ENCODE measurements around the gene PEX12. TPM values are rescaled to one million over a fixed set of nuclear protein-coding genes. Genes with fewer than 3 reads are reported as not detected.

PEX12 gene
- total and polyA plus RNA-seq, 3 experiments from 2014 or later, result 2.0 to 8.5 (median 8.3) TPM

GRCh38 chr17:35596530-35597233 is 18.3 kb upstream of the PEX12 start:
- Mint-ChIP-seq H3K4me3 (no peak overlapping the region), H3K4me1 (peaks cover 7 to 42% (median 30%) of the 10 kb centered on the region in 3 donors), H3K27me3 (no peaks in the 10 kb centered on the region), H3K36me3 (peaks cover 24 to 72% (median 30%) of the 10 kb centered on the region in 3 donors), H3K9me3 (no peaks in the 10 kb centered on the region), H3K27ac (peak overlapping the region in 1 of 8 donors; percentile 13)
- Histone ChIP-seq H3K9me3 (ENCODE audit: low read length) (no peaks in the 10 kb centered on the region), H3K4me1 (ENCODE audit: insufficient read depth, low read length) (no peaks in the 10 kb centered on the region), H3K4me3 (ENCODE audit: low read length) (no peak overlapping the region), H3K27me3 (ENCODE audit: insufficient read depth, low read length, poor library complexity, severe bottlenecking) (no peaks in the 10 kb centered on the region), H3K36me3 (ENCODE audit: insufficient read depth, low read length) (peaks cover 30% of the 10 kb centered on the region), H3K27ac (ENCODE audit: low read depth, low read length) (no peak overlapping the region)
- ChIA-PET POLR2A (interaction anchor here (0.7 kb wide), 1 partner anchor 519 kb away, joined by 3 read pairs; no protein-coding TSS in a partner anchor), CTCF (interaction anchor here (0.7 to 1.1 kb wide), 3 partner anchors 11 to 18 kb away, joined by 3 to 6 read pairs (median 3); partner anchors contain the start of gene PEX12)
- no peak for DNase-seq

GRCh38 chr17:35596072-35596471 is 17.7 kb upstream of the PEX12 start:
- H3K27me3 ChIP-seq (ENCODE audit: insufficient read depth, low read length, poor library complexity, severe bottlenecking), result no peaks in the 10 kb centered on the region
- Mint-ChIP-seq H3K36me3 (peaks cover 24 to 68% (median 30%) of the 10 kb centered on the region in 3 donors), H3K9me3 (no peaks in the 10 kb centered on the region), H3K27me3 (no peaks in the 10 kb centered on the region), H3K4me3 (no peak overlapping the region), H3K27ac (peak overlapping the region in 2 of 8 donors; percentile 24 to 57), H3K4me1 (peaks cover 7 to 46% (median 30%) of the 10 kb centered on the region in 3 donors)
- DNase-seq, result no peak
- peaks cover 30% of the 10 kb centered on the region for H3K36me3 ChIP-seq (ENCODE audit: insufficient read depth, low read length)
- H3K9me3 ChIP-seq (ENCODE audit: low read length), result no peaks in the 10 kb centered on the region
- H3K4me1 ChIP-seq (ENCODE audit: insufficient read depth, low read length), result no peaks in the 10 kb centered on the region
- H3K4me3 ChIP-seq (ENCODE audit: low read length), result no peak overlapping the region
- CTCF ChIA-PET, result interaction anchor here (0.7 to 1.1 kb wide), 3 partner anchors 10 to 18 kb away, joined by 3 to 6 read pairs (median 3); partner anchors contain the start of gene PEX12
- H3K27ac ChIP-seq (ENCODE audit: low read depth, low read length), result no peak overlapping the region
- POLR2A ChIA-PET, result interaction anchor here (0.7 kb wide), 1 partner anchor 519 kb away, joined by 3 read pairs; no protein-coding TSS in a partner anchor

- peaks cover 0 to 19% (median 0%) of the 10 kb centered on the region in 3 donors for H3K36me3 Mint-ChIP-seq
- H3K27ac Mint-ChIP-seq, result peak overlapping the region; percentile 91 to 99 (median 98)
- no peaks in the 10 kb centered on the region for H3K9me3 ChIP-seq (ENCODE audit: low read length)
- POLR2A ChIA-PET, result interaction anchor here (0.7 to 1.9 kb wide), 3 partner anchors 10 to 55 kb away, joined by 3 to 18 read pairs (median 4); partner anchors contain the start of gene PEX12
- CTCF ChIA-PET, result interaction anchor here (1.2 to 1.9 kb wide), 4 partner anchors 10 to 275 kb away, joined by 4 to 5 read pairs (median 4); partner anchors contain the start of gene PEX12
- H3K27me3 ChIP-seq (ENCODE audit: insufficient read depth, low read length, poor library complexity, severe bottlenecking), result no peaks in the 10 kb centered on the region
- peak overlapping the region; percentile 96 for H3K27ac ChIP-seq (ENCODE audit: low read depth, low read length)
- no peak for DNase-seq
- H3K4me3 Mint-ChIP-seq, result peak overlapping the region; percentile 93 to 98 (median 95)
- peak overlapping the region; percentile 98 for H3K4me3 ChIP-seq (ENCODE audit: low read length)
- no peaks in the 10 kb centered on the region for H3K9me3 Mint-ChIP-seq
- H3K36me3 ChIP-seq (ENCODE audit: insufficient read depth, low read length), result no peaks in the 10 kb centered on the region
- H3K4me1 ChIP-seq (ENCODE audit: insufficient read depth, low read length), result peaks cover 21% of the 10 kb centered on the region
- peaks cover 37 to 58% (median 48%) of the 10 kb centered on the region in 3 donors for H3K4me1 Mint-ChIP-seq
- peaks cover 0 to 3% of the 10 kb centered on the region in 2 donors for H3K27me3 Mint-ChIP-seq
These were observed 10.0 kb upstream of the PEX12 start for GRCh38 chr17:35588196-35588920.

GRCh38 chr17:35587074-35587961 is 8.9 kb upstream of the PEX12 start, which contains the start of gene AP2B1:
Gene AP2B1 (plus strand): TSS chr17:35587322. CDS start chr17:35594031, 6,709 bp downstream.
- peak within 1 kb of the TSS; percentile 93 to 98 (median 95) for H3K4me3 Mint-ChIP-seq

GRCh38 chr17:35586569-35587073 is 8.2 kb upstream of the PEX12 start:
- Mint-ChIP-seq H3K4me1 (peaks cover 35 to 46% (median 41%) of the 10 kb centered on the region in 3 donors), H3K9me3 (no peaks in the 10 kb centered on the region), H3K27me3 (peaks cover 0 to 3% of the 10 kb centered on the region in 2 donors), H3K36me3 (peaks cover 0 to 13% (median 0%) of the 10 kb centered on the region in 3 donors), H3K27ac (peak overlapping the region; percentile 91 to 99 (median 98)), H3K4me3 (peak overlapping the region; percentile 93 to 98 (median 95))
- Histone ChIP-seq H3K36me3 (ENCODE audit: insufficient read depth, low read length) (no peaks in the 10 kb centered on the region), H3K4me1 (ENCODE audit: insufficient read depth, low read length) (peaks cover 21% of the 10 kb centered on the region), H3K27ac (ENCODE audit: low read depth, low read length) (peak overlapping the region; percentile 96), H3K9me3 (ENCODE audit: low read length) (no peaks in the 10 kb centered on the region), H3K27me3 (ENCODE audit: insufficient read depth, low read length, poor library complexity, severe bottlenecking) (no peaks in the 10 kb centered on the region), H3K4me3 (ENCODE audit: low read length) (peak overlapping the region; percentile 98)
- ChIA-PET CTCF (interaction anchor here (0.6 to 1.5 kb wide), 5 partner anchors 8 to 223 kb away, joined by 3 to 7 read pairs (median 3); partner anchors contain the start of genes PEX12, SLFN11 and TAF15), POLR2A (interaction anchor here (0.5 to 1.6 kb wide), 4 partner anchors 8 to 273 kb away, joined by 3 to 25 read pairs (median 4); partner anchors contain the start of genes PEX12 and TAF15)
- DNase-seq, result no peak

More at GRCh38 chr17:35587074-35587961, 8.9 kb upstream of the PEX12 start, which contains the start of gene AP2B1:
- peaks cover 0 to 3% of the 10 kb centered on the region in 2 donors for H3K27me3 Mint-ChIP-seq
- peaks cover 35 to 51% (median 41%) of the 10 kb centered on the region in 3 donors for H3K4me1 Mint-ChIP-seq
- Histone ChIP-seq H3K36me3 (ENCODE audit: insufficient read depth, low read length) (no peaks in the 10 kb centered on the region), H3K4me3 (ENCODE audit: low read length) (peak within 1 kb of the TSS; percentile 98), H3K27ac (ENCODE audit: low read depth, low read length) (peak within 1 kb of the TSS; percentile 96), H3K9me3 (ENCODE audit: low read length) (no peaks in the 10 kb centered on the region), H3K27me3 (ENCODE audit: insufficient read depth, low read length, poor library complexity, severe bottlenecking) (no peaks in the 10 kb centered on the region), H3K4me1 (ENCODE audit: insufficient read depth, low read length) (peaks cover 21% of the 10 kb centered on the region)
- no peaks in the 10 kb centered on the region for H3K9me3 Mint-ChIP-seq
- H3K27ac Mint-ChIP-seq, result peak within 1 kb of the TSS; percentile 91 to 99 (median 98)
- peaks cover 0 to 15% (median 0%) of the 10 kb centered on the region in 3 donors for H3K36me3 Mint-ChIP-seq
- ChIA-PET POLR2A (interaction anchor here (0.5 to 1.6 kb wide), 5 partner anchors 9 to 274 kb away, joined by 3 to 25 read pairs (median 4); partner anchors contain the start of genes PEX12 and TAF15), CTCF (interaction anchor here (0.6 to 1.5 kb wide), 3 partner anchors 9 to 222 kb away, joined by 3 to 7 read pairs (median 3); partner anchors contain the start of genes PEX12 and TAF15)
- DNase-seq, result peak; percentile 90 to 98 (median 98)

- ChIA-PET POLR2A (no interaction called here), CTCF (no interaction called here)
- Histone ChIP-seq H3K27me3 (ENCODE audit: insufficient read depth, low read length, poor library complexity, severe bottlenecking) (no peaks in the 10 kb centered on the region), H3K9me3 (ENCODE audit: low read length) (no peaks in the 10 kb centered on the region), H3K4me3 (ENCODE audit: low read length) (no peak overlapping the region), H3K36me3 (ENCODE audit: insufficient read depth, low read length) (no peaks in the 10 kb centered on the region), H3K4me1 (ENCODE audit: insufficient read depth, low read length) (peaks cover 20% of the 10 kb centered on the region), H3K27ac (ENCODE audit: low read depth, low read length) (no peak overlapping the region)
- peaks cover 27 to 32% (median 30%) of the 10 kb centered on the region in 3 donors for H3K4me1 Mint-ChIP-seq
- H3K9me3 Mint-ChIP-seq, result no peaks in the 10 kb centered on the region
- peak overlapping the region in 1 of 7 donors; percentile 59 for H3K4me3 Mint-ChIP-seq
- H3K27ac Mint-ChIP-seq, result peak overlapping the region in 1 of 8 donors; percentile 75
- no peak for DNase-seq
- H3K36me3 Mint-ChIP-seq, result peaks cover 0 to 9% (median 0%) of the 10 kb centered on the region in 3 donors
- H3K27me3 Mint-ChIP-seq, result peaks cover 0 to 3% of the 10 kb centered on the region in 2 donors
These were observed 5.7 kb upstream of the PEX12 start for GRCh38 chr17:35584061-35584460.

Measured in CD8-positive, alpha-beta memory T cell (primary cell).